ENCODE data around the gene PLCD1. TPM values are rescaled to one million over a fixed set of nuclear protein-coding genes. Genes with fewer than 3 reads are reported as not detected.

The PLCD1 gene
- total and polyA plus RNA-seq, 2 experiments from 2014 or later: 16.0 to 24.4 TPM

GRCh38 chr3:38020342-38020726, 9.1 kb downstream of the PLCD1 start:
- Mint-ChIP-seq H3K4me3 (no peak overlapping the region), H3K27ac (no peak overlapping the region), H3K36me3 (ENCODE audit: low read depth) (peaks cover 16% of the 10 kb centered on the region), H3K27me3 (ENCODE audit: insufficient read depth, low read depth, poor library complexity) (peaks cover 15% of the 10 kb centered on the region), H3K9me3 (no peaks in the 10 kb centered on the region), H3K4me1 (peaks cover 4% of the 10 kb centered on the region)
- no peak for DNase-seq (ENCODE audit: low spot score)
- Histone ChIP-seq H3K4me2 (no peak overlapping the region), H3K27ac (ENCODE audit: low read depth) (no peak overlapping the region), H2AFZ (no peak overlapping the region), H3K4me3 (no peak overlapping the region), H3K4me1 (ENCODE audit: insufficient read depth) (no peaks in the 10 kb centered on the region), H3F3A (replicated peaks; ENCODE audit: low read depth) (no peaks in the 10 kb centered on the region), H3K9me2 (ENCODE audit: insufficient read depth) (no peaks in the 10 kb centered on the region), H3K36me3 (ENCODE audit: insufficient read depth) (no peaks in the 10 kb centered on the region), H3K79me2 (replicated peaks; ENCODE audit: insufficient read depth) (no peaks in the 10 kb centered on the region; the same call in 1 of the 2 replicates), H3K27me3 (ENCODE audit: insufficient read depth) (peaks cover under 1% of the 10 kb centered on the region; the same call in 1 of the 2 replicates), H4K20me1 (replicated peaks; ENCODE audit: insufficient read depth) (peaks cover 3% of the 10 kb centered on the region; the same call in 1 of the 2 replicates)
- TF ChIP-seq, protein P1, sequence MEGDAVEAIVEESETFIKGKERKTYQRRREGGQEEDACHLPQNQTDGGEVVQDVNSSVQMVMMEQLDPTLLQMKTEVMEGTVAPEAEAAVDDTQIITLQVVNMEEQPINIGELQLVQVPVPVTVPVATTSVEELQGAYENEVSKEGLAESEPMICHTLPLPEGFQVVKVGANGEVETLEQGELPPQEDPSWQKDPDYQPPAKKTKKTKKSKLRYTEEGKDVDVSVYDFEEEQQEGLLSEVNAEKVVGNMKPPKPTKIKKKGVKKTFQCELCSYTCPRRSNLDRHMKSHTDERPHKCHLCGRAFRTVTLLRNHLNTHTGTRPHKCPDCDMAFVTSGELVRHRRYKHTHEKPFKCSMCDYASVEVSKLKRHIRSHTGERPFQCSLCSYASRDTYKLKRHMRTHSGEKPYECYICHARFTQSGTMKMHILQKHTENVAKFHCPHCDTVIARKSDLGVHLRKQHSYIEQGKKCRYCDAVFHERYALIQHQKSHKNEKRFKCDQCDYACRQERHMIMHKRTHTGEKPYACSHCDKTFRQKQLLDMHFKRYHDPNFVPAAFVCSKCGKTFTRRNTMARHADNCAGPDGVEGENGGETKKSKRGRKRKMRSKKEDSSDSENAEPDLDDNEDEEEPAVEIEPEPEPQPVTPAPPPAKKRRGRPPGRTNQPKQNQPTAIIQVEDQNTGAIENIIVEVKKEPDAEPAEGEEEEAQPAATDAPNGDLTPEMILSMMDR (conservative IDR thresholded peaks at IDR 0.05; ENCODE audit: low read depth in 2 of 2): no peak
- no peak for TF ChIP-seq NANOG (IDR thresholded peaks at IDR 0.05; ENCODE audit: borderline replicate concordance)
- no peak for TF ChIP-seq STAT1 (IDR thresholded peaks at IDR 0.05; ENCODE audit: unreplicated experiment)
- TF ChIP-seq ZNF331 (CRISPR knock-in tag; IDR thresholded peaks at IDR 0.05; ENCODE audit: low read depth): no peak
- no peak for TF ChIP-seq POLR2AphosphoS5 (IDR thresholded peaks at IDR 0.05; ENCODE audit: low read depth)
- TF ChIP-seq ETS1 (IDR thresholded peaks at IDR 0.05): no peak
- TF ChIP-seq EZH2phosphoT487 (IDR thresholded peaks at IDR 0.05; ENCODE audit: unreplicated experiment): no peak
- TF ChIP-seq CREB1 (CRISPR knock-in tag; IDR thresholded peaks at IDR 0.05; ENCODE audit: low read depth): no peak
- TF ChIP-seq JUNB (IDR thresholded peaks at IDR 0.05; ENCODE audit: unreplicated experiment): no peak
- TF ChIP-seq, protein P2, sequence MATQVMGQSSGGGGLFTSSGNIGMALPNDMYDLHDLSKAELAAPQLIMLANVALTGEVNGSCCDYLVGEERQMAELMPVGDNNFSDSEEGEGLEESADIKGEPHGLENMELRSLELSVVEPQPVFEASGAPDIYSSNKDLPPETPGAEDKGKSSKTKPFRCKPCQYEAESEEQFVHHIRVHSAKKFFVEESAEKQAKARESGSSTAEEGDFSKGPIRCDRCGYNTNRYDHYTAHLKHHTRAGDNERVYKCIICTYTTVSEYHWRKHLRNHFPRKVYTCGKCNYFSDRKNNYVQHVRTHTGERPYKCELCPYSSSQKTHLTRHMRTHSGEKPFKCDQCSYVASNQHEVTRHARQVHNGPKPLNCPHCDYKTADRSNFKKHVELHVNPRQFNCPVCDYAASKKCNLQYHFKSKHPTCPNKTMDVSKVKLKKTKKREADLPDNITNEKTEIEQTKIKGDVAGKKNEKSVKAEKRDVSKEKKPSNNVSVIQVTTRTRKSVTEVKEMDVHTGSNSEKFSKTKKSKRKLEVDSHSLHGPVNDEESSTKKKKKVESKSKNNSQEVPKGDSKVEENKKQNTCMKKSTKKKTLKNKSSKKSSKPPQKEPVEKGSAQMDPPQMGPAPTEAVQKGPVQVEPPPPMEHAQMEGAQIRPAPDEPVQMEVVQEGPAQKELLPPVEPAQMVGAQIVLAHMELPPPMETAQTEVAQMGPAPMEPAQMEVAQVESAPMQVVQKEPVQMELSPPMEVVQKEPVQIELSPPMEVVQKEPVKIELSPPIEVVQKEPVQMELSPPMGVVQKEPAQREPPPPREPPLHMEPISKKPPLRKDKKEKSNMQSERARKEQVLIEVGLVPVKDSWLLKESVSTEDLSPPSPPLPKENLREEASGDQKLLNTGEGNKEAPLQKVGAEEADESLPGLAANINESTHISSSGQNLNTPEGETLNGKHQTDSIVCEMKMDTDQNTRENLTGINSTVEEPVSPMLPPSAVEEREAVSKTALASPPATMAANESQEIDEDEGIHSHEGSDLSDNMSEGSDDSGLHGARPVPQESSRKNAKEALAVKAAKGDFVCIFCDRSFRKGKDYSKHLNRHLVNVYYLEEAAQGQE (IDR thresholded peaks at IDR 0.05; ENCODE audit: unreplicated experiment): no peak
- no peak for ATAC-seq
